Smooth muscle cell (in vitro differentiated cells): Measurements from ENCODE around the gene CKAP2L. TPM values are rescaled to one million over a fixed set of nuclear protein-coding genes. Genes with fewer than 3 reads are reported as not detected.

ENCODE experiments used
- DNase-seq: peaks from one replicate; lab custom pipeline; 2025; ENCODE audit not compliant: unreplicated experiment; lab: John Stamatoyannopoulos, UW
- H2AFZ ChIP-seq: fragments of 200-600 bp; sonication (generic); 2 replicates; pipeline ENCODE4 v1.6.0; 2016; ENCODE audit warnings: antibody characterized with exemption, low read depth, mild to moderate bottlenecking
- H3F3A ChIP-seq: fragments of 200-600 bp; sonication (generic); 2 replicates; pipeline ENCODE4 v1.6.0; 2017; ENCODE audit warnings: antibody characterized with exemption, low read depth
- H3K27ac ChIP-seq: fragments of 200-600 bp; sonication (generic); 2 replicates; pipeline ENCODE4 v1.5.1; 2016; ENCODE audit warnings: low read depth, mild to moderate bottlenecking
- H3K27me3 ChIP-seq: fragments of 200-600 bp; sonication (generic); 2 replicates; pipeline ENCODE4 v1.6.1; 2016; ENCODE audit warnings: low read depth, mild to moderate bottlenecking
- H3K36me3 ChIP-seq: fragments of 200-600 bp; sonication (generic); 2 replicates; pipeline ENCODE4 v1.5.1; 2016; ENCODE audit warnings: low read depth
- H3K4me1 ChIP-seq: fragments of 200-600 bp; sonication (generic); 2 replicates; pipeline ENCODE4 v1.5.1; 2016; ENCODE audit warnings: low read depth
- H3K4me2 ChIP-seq: fragments of 200-600 bp; sonication (generic); 2 replicates; pipeline ENCODE4 v1.6.0; 2016; ENCODE audit warnings: mild to moderate bottlenecking
- H3K4me3 ChIP-seq: fragments of 200-600 bp; sonication (generic); 2 replicates; pipeline ENCODE4 v1.5.1; 2016; ENCODE audit warnings: mild to moderate bottlenecking
- H3K79me2 ChIP-seq: fragments of 200-600 bp; sonication (generic); 2 replicates; pipeline ENCODE4 v1.6.0; 2016; ENCODE audit warnings: low read depth, mild to moderate bottlenecking
- H3K9ac ChIP-seq: fragments of 200-600 bp; sonication (generic); 2 replicates; pipeline ENCODE4 v1.6.0; 2016; ENCODE audit warnings: low read depth
- H3K9me3 ChIP-seq: fragments of 200-600 bp; sonication (generic); replicated peaks from 2 replicates; pipeline ENCODE4 v1.5.1; 2016; ENCODE audit warnings: low read depth
- H4K20me1 ChIP-seq: fragments of 200-600 bp; sonication (generic); 2 replicates; pipeline ENCODE4 v1.6.0; 2016; ENCODE audit warnings: low read depth
- CTCF ChIP-seq: fragments of 200-600 bp; sonication (generic); IDR thresholded peaks from 2 replicates; pipeline ENCODE4 v1.5.1; 2017; ENCODE audit warnings: borderline replicate concordance, mild to moderate bottlenecking, antibody characterized with exemption; ENCODE audit not compliant: insufficient read depth, poor library complexity, severe bottlenecking
- WGBS: methylation state at CpG from one replicate; pipeline ENCODE4 v1.1.7; 2016; ENCODE audit warnings: low lambda C conversion rate; 5-methylcytosine and 5-hydroxymethylcytosine counted together
- polyA plus RNA-seq: library from polyadenylated mRNA; unstranded; fragments of >200 nt; fragmentation: Nextera tagmentation; extraction: Ambion mirVana; gene quantifications from 2 replicates; pipeline ENCODE4 v1.2.1, GENCODE V29; 2016
- total RNA-seq: library from RNA; depleted of rRNA; stranded (reverse); fragments of >200 nt; gene quantifications from 2 replicates; pipeline ENCODE4 v1.2.3, GENCODE V29; 2014

Gene CKAP2L
- total and polyA plus RNA-seq, 2 experiments from 2014 or later, result 6.6 to 16.7 TPM

- DNase-seq, result no peak
- H3K4me1 ChIP-seq, result no peaks in the 10 kb centered on the region
- TF ChIP-seq CTCF, result no peak
- H3K4me3 ChIP-seq, result no peak overlapping the region
- peaks cover 12% of the 10 kb centered on the region for H3F3A ChIP-seq
- H3K27ac ChIP-seq, result peak overlapping the region; percentile 41
- no peak overlapping the region for H2AFZ ChIP-seq
- no peaks in the 10 kb centered on the region for H3K79me2 ChIP-seq
- no peaks in the 10 kb centered on the region for H3K36me3 ChIP-seq
- no peak overlapping the region for H3K9ac ChIP-seq
- H4K20me1 ChIP-seq, result no peaks in the 10 kb centered on the region
- WGBS, result 77% methylated on average over 8 of the region's 8 CpGs
- H3K27me3 ChIP-seq, result no peaks in the 10 kb centered on the region
- H3K4me2 ChIP-seq, result no peak overlapping the region
- H3K9me3 ChIP-seq, result no peaks in the 10 kb centered on the region
Measured at GRCh38 chr2:112798979-112799975, 34.9 kb upstream of the CKAP2L start.

GRCh38 chr2:112796486-112796885 lies 32.1 kb upstream of the CKAP2L start:
- no peak overlapping the region for H3K9ac ChIP-seq
- no peak for DNase-seq
- TF ChIP-seq CTCF, result no peak
- no peaks in the 10 kb centered on the region for H3K36me3 ChIP-seq
- no peaks in the 10 kb centered on the region for H3K9me3 ChIP-seq
- peaks cover 15% of the 10 kb centered on the region for H3F3A ChIP-seq
- no peak overlapping the region for H3K4me3 ChIP-seq
- 53% methylated on average over 1 of the region's 1 CpG for WGBS
- no peak overlapping the region for H3K27ac ChIP-seq
- peaks cover 5% of the 10 kb centered on the region for H3K4me1 ChIP-seq
- H3K27me3 ChIP-seq, result no peaks in the 10 kb centered on the region
- H2AFZ ChIP-seq, result no peak overlapping the region
- no peak overlapping the region for H3K4me2 ChIP-seq
- no peaks in the 10 kb centered on the region for H3K79me2 ChIP-seq
- H4K20me1 ChIP-seq, result no peaks in the 10 kb centered on the region

- Histone ChIP-seq H3K4me2 (no peak overlapping the region), H3K27me3 (no peaks in the 10 kb centered on the region), H3K4me1 (peaks cover 5% of the 10 kb centered on the region), H2AFZ (no peak overlapping the region), H3K9me3 (no peaks in the 10 kb centered on the region), H3F3A (peaks cover 15% of the 10 kb centered on the region), H3K36me3 (no peaks in the 10 kb centered on the region), H3K79me2 (no peaks in the 10 kb centered on the region), H4K20me1 (no peaks in the 10 kb centered on the region), H3K27ac (peak overlapping the region; percentile 94), H3K4me3 (no peak overlapping the region), H3K9ac (no peak overlapping the region)
- no peak for TF ChIP-seq CTCF
- DNase-seq, result no peak
- WGBS, result 53% methylated on average over 1 of the region's 1 CpG
Measured at GRCh38 chr2:112795774-112796173, 31.4 kb upstream of the CKAP2L start.
